PC-3 (cell line): ENCODE data around the gene ITGB4. TPM values are rescaled to one million over a fixed set of nuclear protein-coding genes. Genes with fewer than 3 reads are reported as not detected.

Experiments used
- ATAC-seq: fragments of 200-7000 bp; cut with Tn5 transposase; 2 replicates; pipeline ENCODE4 v1.9.1; 2020; ENCODE audit warnings: mild to moderate bottlenecking, moderate library complexity
- BruUV-seq: library from RNA; stranded (reverse); fragments of 400-500 nt; replicated peaks from 2 replicates; lab custom pipeline; 2021; lab: Mats Ljungman, UMichigan
- CTCF ChIA-PET: fragments of 300-600 bp; sonication (Branson Sonifier 250); formaldehyde crosslinking; loops from one replicate; lab custom pipeline; 2022; ENCODE audit warnings: antibody characterized with exemption; lab: Charles Lee
- POLR2A ChIA-PET: fragments of 300-600 bp; sonication (Branson Sonifier 250); formaldehyde crosslinking; loops from one replicate; lab custom pipeline; 2022; ENCODE audit warnings: antibody characterized with exemption; ENCODE audit not compliant: unreplicated experiment; lab: Charles Lee
- DNase-seq: peaks from one replicate; pipeline ENCODE4 v3.0.0-alpha.2; 2015
- H2AFZ ChIP-seq: fragments of 300-600 bp; sonication (generic); 2 replicates; pipeline ENCODE4 v1.6.0; 2016; ENCODE audit warnings: antibody characterized with exemption, low read length
- H3F3A ChIP-seq: fragments of 300-600 bp; sonication (generic); one replicate; pipeline ENCODE4 v1.6.0; 2017; ENCODE audit warnings: antibody characterized with exemption, low read length, control low read depth, mild to moderate bottlenecking; ENCODE audit not compliant: unreplicated experiment
- H3K27ac ChIP-seq: fragments of 300-600 bp; sonication (generic); 2 replicates; pipeline ENCODE4 v1.5.1; 2016; ENCODE audit warnings: mild to moderate bottlenecking, low read length
- H3K27me3 ChIP-seq: fragments of 300-600 bp; sonication (generic); 2 replicates; pipeline ENCODE4 v1.6.1; 2016; ENCODE audit warnings: low read length, mixed read lengths
- H3K36me3 ChIP-seq: fragments of 300-600 bp; sonication (generic); 2 replicates; pipeline ENCODE4 v1.6.1; 2016; ENCODE audit warnings: low read depth, mixed run types, low read length, mixed read lengths
- H3K4me1 ChIP-seq: fragments of 300-600 bp; sonication (generic); 2 replicates; pipeline ENCODE4 v1.5.1; 2016; ENCODE audit warnings: low read length; ENCODE audit not compliant: insufficient read depth
- H3K4me2 ChIP-seq: fragments of 300-600 bp; sonication (generic); 2 replicates; pipeline ENCODE4 v1.6.0; 2016; ENCODE audit warnings: low read length
- H3K4me3 ChIP-seq: fragments of 300-600 bp; sonication (generic); 2 replicates; pipeline ENCODE4 v1.5.1; 2016; ENCODE audit warnings: mild to moderate bottlenecking, low read length, mixed read lengths
- H3K79me2 ChIP-seq: fragments of 300-600 bp; sonication (generic); 2 replicates; pipeline ENCODE4 v1.6.1; 2017; ENCODE audit warnings: low read length, mixed read lengths
- H3K9ac ChIP-seq: fragments of 300-600 bp; sonication (generic); 2 replicates; pipeline ENCODE4 v1.6.0; 2016; ENCODE audit warnings: mild to moderate bottlenecking, low read length
- H3K9me2 ChIP-seq: fragments of 300-600 bp; sonication (generic); replicated peaks from 2 replicates; pipeline ENCODE4 v1.6.1; 2016; ENCODE audit warnings: mixed run types, low read length, mixed read lengths
- H3K9me3 ChIP-seq: fragments of 300-600 bp; sonication (generic); 2 replicates; pipeline ENCODE4 v1.6.1; 2016; ENCODE audit warnings: low read length, mixed read lengths
- H4K20me1 ChIP-seq: fragments of 300-600 bp; sonication (generic); 2 replicates; pipeline ENCODE4 v1.6.1; 2016; ENCODE audit warnings: low read length, mixed read lengths
- EZH2 ChIP-seq: fragments of 300-600 bp; sonication (generic); IDR thresholded peaks from one replicate; pipeline ENCODE4 v1.6.1; 2017; ENCODE audit warnings: antibody characterized with exemption, mild to moderate bottlenecking, low read length; ENCODE audit not compliant: unreplicated experiment
- EZH2phosphoT487 ChIP-seq: fragments of 300-600 bp; sonication (generic); IDR thresholded peaks from 2 replicates; pipeline ENCODE4 v1.6.1; 2018; ENCODE audit warnings: mild to moderate bottlenecking, antibody characterized with exemption, low read length, borderline replicate concordance
- intact Hi-C: fragments of 100-400 bp; cut with micrococcal nuclease; formaldehyde crosslinking; loops from 2 replicates; pipeline ENCODE4 v1.9.0; 2023
- microRNA-seq: library from miRNA; unstranded; fragments of <30 nt; microRNA quantifications from one replicate; pipeline ENCODE4 v1.1.0, GENCODE V29; 2020; ENCODE audit not compliant: unreplicated experiment
- total RNA-seq: library from RNA; depleted of rRNA; stranded (reverse); fragments of >200 nt; gene quantifications from 2 replicates; pipeline ENCODE4 v1.2.3, GENCODE V29; 2014; rRNA removed
- TF ChIP-seq, protein P1 (sequence below): fragments of 300-600 bp; sonication (generic); conservative IDR thresholded peaks from 2 replicates; pipeline ENCODE4 v1.5.1; 2017; ENCODE audit warnings: antibody characterized with exemption, low read depth, mild to moderate bottlenecking, low read length

Gene ITGB4
- total RNA-seq, 1 experiment from 2014 or later: 273 TPM

DNA sequence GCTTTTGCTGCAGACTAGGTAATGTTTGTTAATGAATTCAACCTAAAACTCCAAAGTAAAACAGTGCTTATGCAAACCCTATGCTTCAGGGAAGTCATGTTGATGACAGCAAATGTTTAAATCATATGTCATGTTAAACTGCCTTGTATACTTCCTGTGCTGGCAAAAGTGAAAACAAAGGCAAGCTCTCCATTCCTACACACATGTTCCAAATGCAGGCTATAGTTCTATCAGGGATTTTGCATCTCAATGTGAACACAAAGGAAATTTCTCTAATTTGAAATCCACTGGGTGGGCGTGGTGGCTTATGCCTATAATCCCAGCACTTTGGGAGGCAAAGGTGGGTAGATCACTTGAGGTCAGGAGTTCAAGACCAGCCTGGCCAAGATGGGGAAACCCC, 82.6 kb downstream of the ITGB4 start:
- no peak overlapping the region for H3K27ac ChIP-seq
- intact Hi-C loops: no loop called here
- H2AFZ ChIP-seq: no peak overlapping the region
- H4K20me1 ChIP-seq: no peaks in the 10 kb centered on the region
- H3K4me3 ChIP-seq: no peak overlapping the region
- CTCF ChIA-PET: interaction anchor here (0.6 kb wide), 1 partner anchor 36 kb away, joined by 6 read pairs; no protein-coding TSS in a partner anchor
- TF ChIP-seq EZH2phosphoT487 (no peak), EZH2 (no peak)
- TF ChIP-seq, protein P1, sequence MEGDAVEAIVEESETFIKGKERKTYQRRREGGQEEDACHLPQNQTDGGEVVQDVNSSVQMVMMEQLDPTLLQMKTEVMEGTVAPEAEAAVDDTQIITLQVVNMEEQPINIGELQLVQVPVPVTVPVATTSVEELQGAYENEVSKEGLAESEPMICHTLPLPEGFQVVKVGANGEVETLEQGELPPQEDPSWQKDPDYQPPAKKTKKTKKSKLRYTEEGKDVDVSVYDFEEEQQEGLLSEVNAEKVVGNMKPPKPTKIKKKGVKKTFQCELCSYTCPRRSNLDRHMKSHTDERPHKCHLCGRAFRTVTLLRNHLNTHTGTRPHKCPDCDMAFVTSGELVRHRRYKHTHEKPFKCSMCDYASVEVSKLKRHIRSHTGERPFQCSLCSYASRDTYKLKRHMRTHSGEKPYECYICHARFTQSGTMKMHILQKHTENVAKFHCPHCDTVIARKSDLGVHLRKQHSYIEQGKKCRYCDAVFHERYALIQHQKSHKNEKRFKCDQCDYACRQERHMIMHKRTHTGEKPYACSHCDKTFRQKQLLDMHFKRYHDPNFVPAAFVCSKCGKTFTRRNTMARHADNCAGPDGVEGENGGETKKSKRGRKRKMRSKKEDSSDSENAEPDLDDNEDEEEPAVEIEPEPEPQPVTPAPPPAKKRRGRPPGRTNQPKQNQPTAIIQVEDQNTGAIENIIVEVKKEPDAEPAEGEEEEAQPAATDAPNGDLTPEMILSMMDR: no peak
- no peaks in the 10 kb centered on the region for H3K9me2 ChIP-seq
- H3K4me2 ChIP-seq: no peak overlapping the region
- H3K79me2 ChIP-seq: no peaks in the 10 kb centered on the region
- BruUV-seq: no TSS peak
- no peaks in the 10 kb centered on the region for H3F3A ChIP-seq
- no peak overlapping the region for H3K9ac ChIP-seq
- POLR2A ChIA-PET: interaction anchor here (0.6 kb wide), 1 partner anchor 24 kb away, joined by 3 read pairs; no protein-coding TSS in a partner anchor
- DNase-seq: no peak
- no peaks in the 10 kb centered on the region for H3K9me3 ChIP-seq
- no peaks in the 10 kb centered on the region; the same call in 1 of the 2 replicates for H3K36me3 ChIP-seq
- no peak for ATAC-seq
- H3K4me1 ChIP-seq: no peaks in the 10 kb centered on the region
- H3K27me3 ChIP-seq: no peaks in the 10 kb centered on the region

DNA sequence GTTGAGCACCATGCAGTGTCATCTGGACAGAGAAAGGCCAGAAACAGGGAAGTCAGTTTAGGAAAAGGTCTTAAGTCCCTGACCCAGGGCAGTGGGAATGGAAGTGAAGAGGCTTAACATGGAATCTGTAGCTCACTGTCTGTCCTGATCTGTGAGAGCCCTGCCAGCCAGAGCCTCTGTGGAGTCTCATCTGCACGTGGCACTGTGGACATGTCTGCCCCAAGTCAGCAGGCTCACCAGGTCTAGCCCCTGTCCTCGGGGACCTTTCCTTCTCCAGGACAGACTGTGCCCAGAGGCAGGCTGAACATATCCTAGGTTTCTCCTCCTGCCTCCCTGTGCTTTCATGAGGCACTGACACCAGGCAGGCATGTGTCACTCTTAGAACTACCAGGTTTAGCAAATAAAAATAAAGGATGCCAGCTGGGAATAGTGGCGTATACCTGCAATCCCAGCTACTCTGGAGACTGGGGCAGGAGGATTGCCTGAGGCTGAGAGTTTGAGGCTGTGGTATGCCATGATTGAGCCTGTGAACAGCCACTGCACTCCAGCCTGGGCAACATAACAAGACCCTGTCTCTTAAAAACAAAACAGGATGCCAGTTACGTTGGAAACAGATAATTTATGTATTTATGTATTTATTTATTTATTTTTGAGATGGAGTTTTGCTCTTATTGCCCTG, 85.7 kb downstream of the ITGB4 start:
- H3K27me3 ChIP-seq: no peaks in the 10 kb centered on the region
- ChIA-PET CTCF (no interaction called here), POLR2A (no interaction called here)
- ATAC-seq (no peak), DNase-seq (no peak)
- no peak overlapping the region for H3K9ac ChIP-seq
- BruUV-seq: no TSS peak
- H3K4me1 ChIP-seq: no peaks in the 10 kb centered on the region
- no peaks in the 10 kb centered on the region for H3F3A ChIP-seq
- H3K27ac ChIP-seq: no peak overlapping the region
- H3K9me2 ChIP-seq: no peaks in the 10 kb centered on the region
- H3K4me2 ChIP-seq: no peak overlapping the region
- H3K36me3 ChIP-seq: no peaks in the 10 kb centered on the region
- TF ChIP-seq EZH2 (no peak), EZH2phosphoT487 (no peak)
- TF ChIP-seq, protein P1: no peak
- no peak overlapping the region for H2AFZ ChIP-seq
- H4K20me1 ChIP-seq: no peaks in the 10 kb centered on the region
- H3K9me3 ChIP-seq: no peaks in the 10 kb centered on the region
- H3K79me2 ChIP-seq: no peaks in the 10 kb centered on the region
- H3K4me3 ChIP-seq: no peak overlapping the region
- intact Hi-C loops: no loop called here

Small RNA genes within 50 kb of the gene (microRNA-seq; reads per million reads assigned to microRNA genes)
- 1.8 reads per million for gene MIR4738

Other genes starting within 250 kb of the ITGB4 start
- gene CASKIN2, start 205.9 kb upstream of the ITGB4 start, total RNA-seq: 22.0 and 28.3 TPM in 2 replicates
- gene TSEN54, start 204.9 kb upstream of the ITGB4 start, total RNA-seq: 61.6 and 70.4 TPM in 2 replicates
- gene LLGL2, start 195.8 kb upstream of the ITGB4 start, total RNA-seq: 92.9 and 122 TPM in 2 replicates
- 3.2 and 7.1 TPM in 2 replicates for gene MYO15B, start 133.7 kb upstream of the ITGB4 start, total RNA-seq
- 2.3 and 4.3 TPM in 2 replicates for gene SMIM5, start 88.0 kb upstream of the ITGB4 start, total RNA-seq
- 54.2 and 97.7 TPM in 2 replicates for gene RECQL5, start 54.3 kb upstream of the ITGB4 start, total RNA-seq
- 97.8 and 115 TPM in 2 replicates for gene SAP30BP, start 54.1 kb upstream of the ITGB4 start, total RNA-seq
- gene GALK1, start 43.7 kb downstream of the ITGB4 start, total RNA-seq: 64.9 and 75.0 TPM in 2 replicates
- 21.8 and 22.9 TPM in 2 replicates for gene UNK, start 63.3 kb downstream of the ITGB4 start, total RNA-seq
- gene UNC13D, start 122.9 kb downstream of the ITGB4 start, total RNA-seq: 43.9 and 53.8 TPM in 2 replicates
- 49.7 and 51.8 TPM in 2 replicates for gene WBP2, start 133.9 kb downstream of the ITGB4 start, total RNA-seq
- 73.7 and 109 TPM in 2 replicates for gene TRIM47, start 157.1 kb downstream of the ITGB4 start, total RNA-seq
- gene TRIM65, start 175.5 kb downstream of the ITGB4 start, total RNA-seq: 32.3 and 48.9 TPM in 2 replicates
- gene MRPL38, start 183.4 kb downstream of the ITGB4 start, total RNA-seq: 74.5 and 124 TPM in 2 replicates
- gene FBF1, start 219.6 kb downstream of the ITGB4 start, total RNA-seq: 35.3 and 39.2 TPM in 2 replicates